Pancreas (tissue), 10 donors: ENCODE data around the gene IQSEC1. TPM values are rescaled to one million over a fixed set of nuclear protein-coding genes. Genes with fewer than 3 reads are reported as not detected.

ENCODE experiments used
- ATAC-seq, 4 donors: fragments of 200-7000 bp; cut with Tn5 transposase; one replicate each; pipeline versions ENCODE4 v1.8.0 to v1.9.1; 2020; ENCODE audit warnings: mild to moderate bottlenecking in 4 of 4, moderate library complexity in 4 of 4
- DNase-seq, 6 donors: peaks; one replicate each; pipeline ENCODE4 v3.0.0-alpha.2; 2020
- FAIRE-seq: peaks from 2 replicates; lab custom pipeline; 2012; peaks lifted over from hg19 to GRCh38; lab: Jason Lieb, UNC
- H3K27ac ChIP-seq, 4 donors: fragments of 200-600 bp; sonication (generic); 1 replicate in 3 of 4; 2 replicates in 1 of 4; pipeline versions ENCODE4 v1.5.0 to v1.8.0; 2020
- H3K27me3 ChIP-seq, 4 donors: fragments of 200-600 bp; one replicate each; pipeline ENCODE4 v1.8.0; 2021
- H3K36me3 ChIP-seq, 3 donors: fragments of 200-600 bp; sonication (generic) in 1 of 3; one replicate each; pipeline versions ENCODE4 v1.5.0 to v1.8.0; 2020 to 2021
- H3K4me1 ChIP-seq, 3 donors: fragments of 200-600 bp; one replicate each; pipeline ENCODE4 v1.8.0; 2021
- H3K4me3 ChIP-seq, 4 donors: fragments of 200-600 bp; sonication (generic) in 2 of 4; one replicate each; pipeline versions ENCODE4 v1.5.0 to v1.8.0; 2020 to 2021
- H3K9me3 ChIP-seq, 4 donors: fragments of 200-600 bp; one replicate each; pipeline ENCODE4 v1.8.0; 2021
- WGBS, 2 donors: extraction: QIAGEN DNeasy Blood & Tissue Kit; methylation state at CpG; one replicate each; pipeline ENCODE4 v1.1.7; 2013; 5-methylcytosine and 5-hydroxymethylcytosine counted together
- intact Hi-C, 3 donors: fragments of 100-400 bp; cut with DNase I; formaldehyde crosslinking; loops; one replicate each; pipeline versions ENCODE4 v1.11.1 to v1.14.2; 2022
- polyA plus RNA-seq, 2 donors: library from polyadenylated mRNA; stranded (reverse); fragments of 200-250 nt; gene quantifications; one replicate each; pipeline ENCODE4 v1.2.3, GENCODE V29; 2013
- total RNA-seq, 6 donors: library from RNA; stranded (reverse); fragmentation: NEBNext Ultra II Directional in 4 of 6; extraction: Animal tissue kit (Norgen Biotek cat#: 25700) in 4 of 6; gene quantifications; one replicate each; pipeline versions ENCODE4 v1.2.1 to v1.2.4, GENCODE V29; 2021 to 2023
- TF ChIP-seq, protein P1 (sequence below), 4 donors: fragments of 200-600 bp; sonication (generic) in 3 of 4; IDR thresholded peaks; one replicate each; pipeline versions ENCODE4 v1.5.0 to v1.8.0; 2021; ENCODE audit warnings: antibody characterized with exemption in 4 of 4
- donor health status: healthy with polysubstance abuse.
- donor health status: DM: no; HTN: no; CAD: no; lungs with moderate emphysema.
- donor health status: DM: no; HTN: no; CAD: no.
- donor health status: control.
- donor health status: control.
- donor health status: Bipolar disorder and iron deficiency.
- donor health status: DM: yes; HTN: yes; CAD: no.
- donor health status: DM: no; HTN: no; CAD: no.
- donor health status: DM: no; HTN: no; CAD: no.
- donor health status: DM: yes; HTN: yes; CAD: no.

Gene IQSEC1
- total and polyA plus RNA-seq, 8 donors: 15.0 to 27.9 (median 23.1) TPM

DNA sequence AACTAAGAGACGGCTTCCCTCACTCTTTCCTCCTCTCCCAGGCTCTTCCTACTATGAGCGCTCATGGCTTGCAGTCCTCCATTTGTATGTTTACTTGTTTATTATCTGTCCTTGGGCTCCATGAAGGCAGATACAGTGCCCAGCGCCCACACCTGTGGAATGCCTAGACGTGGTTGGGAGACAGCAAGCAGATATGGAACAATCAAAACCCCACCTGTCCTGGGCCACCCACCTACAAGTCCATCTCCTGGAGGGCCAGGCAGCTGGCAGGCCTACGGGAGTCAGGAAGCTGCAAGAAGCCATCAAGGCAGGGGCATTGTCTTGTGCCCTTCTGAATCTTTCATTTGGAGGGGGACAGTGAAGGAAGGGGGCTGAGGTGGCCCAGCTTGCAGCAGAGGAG, 104.7 kb downstream of the IQSEC1 start:
- TF ChIP-seq, protein P1, sequence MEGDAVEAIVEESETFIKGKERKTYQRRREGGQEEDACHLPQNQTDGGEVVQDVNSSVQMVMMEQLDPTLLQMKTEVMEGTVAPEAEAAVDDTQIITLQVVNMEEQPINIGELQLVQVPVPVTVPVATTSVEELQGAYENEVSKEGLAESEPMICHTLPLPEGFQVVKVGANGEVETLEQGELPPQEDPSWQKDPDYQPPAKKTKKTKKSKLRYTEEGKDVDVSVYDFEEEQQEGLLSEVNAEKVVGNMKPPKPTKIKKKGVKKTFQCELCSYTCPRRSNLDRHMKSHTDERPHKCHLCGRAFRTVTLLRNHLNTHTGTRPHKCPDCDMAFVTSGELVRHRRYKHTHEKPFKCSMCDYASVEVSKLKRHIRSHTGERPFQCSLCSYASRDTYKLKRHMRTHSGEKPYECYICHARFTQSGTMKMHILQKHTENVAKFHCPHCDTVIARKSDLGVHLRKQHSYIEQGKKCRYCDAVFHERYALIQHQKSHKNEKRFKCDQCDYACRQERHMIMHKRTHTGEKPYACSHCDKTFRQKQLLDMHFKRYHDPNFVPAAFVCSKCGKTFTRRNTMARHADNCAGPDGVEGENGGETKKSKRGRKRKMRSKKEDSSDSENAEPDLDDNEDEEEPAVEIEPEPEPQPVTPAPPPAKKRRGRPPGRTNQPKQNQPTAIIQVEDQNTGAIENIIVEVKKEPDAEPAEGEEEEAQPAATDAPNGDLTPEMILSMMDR (IDR thresholded peaks at IDR 0.05): no peak
- no peak overlapping the region for H3K27ac ChIP-seq
- H3K4me3 ChIP-seq: no peak overlapping the region

DNA sequence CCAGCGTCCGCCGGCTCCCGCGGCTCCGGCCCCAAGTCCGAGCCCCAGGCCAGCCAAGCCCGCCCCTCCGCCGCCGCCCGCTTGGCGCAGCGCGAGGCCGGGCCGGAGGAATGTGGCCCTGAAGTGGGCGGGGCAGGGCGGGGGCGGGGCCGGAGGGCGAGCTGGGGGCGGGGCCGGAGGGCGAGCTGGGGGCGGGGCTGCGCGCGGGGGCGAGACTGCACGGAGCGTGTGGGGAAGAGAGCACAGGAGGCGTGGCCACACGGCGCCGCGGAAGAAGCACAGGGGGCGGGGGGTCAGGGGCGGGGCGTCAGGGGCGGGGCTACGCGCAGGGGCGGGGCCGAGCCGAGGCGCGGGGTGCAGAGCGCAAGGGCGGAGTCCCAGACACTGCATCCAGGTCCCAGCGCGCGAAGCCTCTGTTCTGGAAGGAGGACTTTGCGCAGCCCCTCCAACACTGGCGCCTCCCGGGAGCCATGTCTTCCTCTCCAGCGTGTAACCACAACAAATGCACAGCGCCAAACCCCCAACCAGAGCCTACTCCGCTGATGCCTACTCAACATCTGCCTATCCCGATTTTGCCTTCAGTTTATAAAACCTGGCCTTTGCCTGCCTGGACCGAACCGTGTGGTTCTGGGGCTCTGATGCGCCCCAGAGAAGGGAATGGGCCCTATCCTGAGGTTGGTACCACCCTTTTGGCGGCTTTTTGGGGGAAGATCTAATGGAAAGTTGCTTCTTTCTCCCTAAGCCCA, 105.5 kb downstream of the IQSEC1 start:
- FAIRE-seq: no peak
- intact Hi-C loops: no loop called here

More for the DNA sequence above, 104.7 kb downstream of the IQSEC1 start:
- Histone ChIP-seq H3K9me3 (no peaks in the 10 kb centered on the region), H3K4me1 (peaks cover 26 to 36% (median 36%) of the 10 kb centered on the region in 3 donors), H3K36me3 (no peaks in the 10 kb centered on the region), H3K27me3 (no peaks in the 10 kb centered on the region)
- FAIRE-seq (no peak), ATAC-seq (no peak), DNase-seq (peak in 1 of 6 donors; percentile 53)
- intact Hi-C loops: no loop called here
- 49 to 52% methylated on average over 5 of the region's 5 CpGs for WGBS, 2 donors

DNA sequence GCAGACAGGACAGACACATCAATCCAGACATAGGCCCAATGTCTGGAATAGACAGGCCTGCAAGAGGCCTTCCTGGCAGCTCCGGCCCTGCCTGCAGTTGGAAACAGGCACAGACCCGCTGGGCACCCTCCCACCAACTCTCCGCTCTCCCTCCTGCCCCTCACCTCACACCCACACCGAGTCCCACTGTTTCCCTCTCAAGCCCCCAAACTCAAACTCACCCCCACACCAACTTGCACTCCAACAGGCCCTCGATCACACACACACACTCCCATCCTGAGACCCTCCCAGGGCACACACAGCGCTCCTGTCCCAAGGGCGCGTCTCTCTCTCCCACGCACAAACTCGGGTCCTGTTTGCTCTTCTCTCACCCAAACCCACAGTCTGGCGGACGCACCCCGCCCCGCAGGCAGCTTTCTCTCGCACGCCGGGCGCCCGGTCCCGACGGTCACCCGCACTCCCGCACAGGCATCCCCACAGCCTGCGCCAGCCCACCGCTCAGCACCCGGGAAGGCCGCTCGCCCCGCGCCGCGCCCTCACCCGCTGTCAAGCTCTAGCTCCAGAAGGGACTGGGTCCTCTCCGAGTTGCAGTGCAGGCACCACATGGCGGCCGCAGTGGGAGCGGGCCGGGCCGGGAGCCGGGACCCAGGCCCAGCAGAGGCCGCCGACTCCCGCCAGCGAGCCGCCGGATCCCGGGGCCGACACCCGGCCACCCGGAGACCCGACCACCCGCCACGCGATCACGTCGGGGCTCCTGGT, 106.2 kb downstream of the IQSEC1 start:
- H3K27ac ChIP-seq: peak overlapping the region in 2 of 4 donors; percentile 17 to 33
- H3K4me3 ChIP-seq: peak overlapping the region; percentile 38 to 90 (median 61)
- 4% methylated on average over 53 to 56 of the region's 56 CpGs for WGBS, 2 donors
- ATAC-seq (peak; percentile 5 to 35 (median 12)), DNase-seq (peak in 3 of 6 donors; percentile 38 to 88 (median 74)), FAIRE-seq (no peak)
- no peaks in the 10 kb centered on the region for H3K27me3 ChIP-seq
- intact Hi-C loops: no loop called here
- H3K36me3 ChIP-seq: no peaks in the 10 kb centered on the region
- no peaks in the 10 kb centered on the region for H3K9me3 ChIP-seq
- H3K4me1 ChIP-seq: peaks cover 26 to 46% (median 44%) of the 10 kb centered on the region in 3 donors
- TF ChIP-seq, protein P1 (IDR thresholded peaks at IDR 0.05): no peak

More for the DNA sequence above, 105.5 kb downstream of the IQSEC1 start:
- TF ChIP-seq, protein P1 (IDR thresholded peaks at IDR 0.05): no peak
- Histone ChIP-seq H3K9me3 (no peaks in the 10 kb centered on the region), H3K4me3 (peak overlapping the region; percentile 38 to 90 (median 61)), H3K27me3 (no peaks in the 10 kb centered on the region), H3K27ac (peak overlapping the region in 2 of 4 donors; percentile 17 to 33), H3K4me1 (peaks cover 26 to 39% (median 37%) of the 10 kb centered on the region in 3 donors), H3K36me3 (no peaks in the 10 kb centered on the region)
- 3 to 7% methylated on average over 28 to 64 of the region's 64 CpGs for WGBS, 2 donors
- ATAC-seq: peak; percentile 86 to 92 (median 88)
- DNase-seq: peak; percentile 89 to 96 (median 94)

DNA sequence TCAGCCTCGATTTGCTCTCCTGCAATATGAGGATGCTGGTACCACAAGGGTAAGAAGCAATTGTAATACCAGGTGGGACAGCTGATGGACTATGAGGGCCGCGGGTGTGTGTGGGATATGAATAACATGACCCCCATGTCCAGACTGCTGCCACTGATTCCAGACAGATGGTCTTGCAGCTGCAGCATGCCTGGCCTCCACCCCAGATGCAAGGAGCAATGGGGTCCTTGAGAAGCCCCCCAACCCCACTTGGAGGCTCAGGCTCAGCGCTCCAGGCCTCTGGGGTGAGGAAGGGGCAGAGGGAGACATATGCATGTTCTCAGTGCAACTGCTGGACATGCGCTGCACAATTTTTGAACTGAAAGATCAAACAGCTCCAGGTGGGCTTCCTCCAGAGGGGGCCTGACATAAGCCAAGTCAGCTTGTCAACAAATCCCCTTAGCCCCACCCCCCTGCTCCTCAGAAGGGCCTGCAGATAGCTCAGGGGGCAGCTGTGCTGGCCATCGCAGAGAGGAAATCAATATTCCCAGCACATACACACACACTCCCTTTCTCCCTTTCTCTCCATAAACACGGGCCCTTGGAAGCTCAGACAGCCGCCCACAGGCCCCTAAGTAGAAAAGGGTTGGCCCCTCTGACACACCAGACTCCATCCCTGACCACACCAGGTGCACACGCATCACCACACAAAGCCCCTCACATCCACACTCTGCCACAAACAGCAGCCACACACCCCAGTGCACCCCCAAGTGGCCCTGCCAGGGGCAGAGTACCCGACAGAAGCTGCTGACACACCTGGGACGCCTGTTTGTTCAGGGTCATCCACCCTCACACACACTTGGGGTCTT, 107.0 kb downstream of the IQSEC1 start:
- H3K27me3 ChIP-seq: no peaks in the 10 kb centered on the region
- WGBS, 2 donors: 55% methylated on average over 11 of the region's 11 CpGs
- no peak for FAIRE-seq
- TF ChIP-seq, protein P1 (IDR thresholded peaks at IDR 0.05): no peak
- H3K36me3 ChIP-seq: no peaks in the 10 kb centered on the region
- no peaks in the 10 kb centered on the region for H3K9me3 ChIP-seq
- peaks cover 26 to 48% (median 45%) of the 10 kb centered on the region in 3 donors for H3K4me1 ChIP-seq
- intact Hi-C loops: no loop called here
- peak in 2 of 6 donors; percentile 28 to 73 for DNase-seq
- H3K4me3 ChIP-seq: peak overlapping the region in 3 of 4 donors; percentile 60 to 90 (median 62)
- no peak for ATAC-seq
- H3K27ac ChIP-seq: no peak overlapping the region
